SKM-1 treated with dmso at 0.1 percent for 144 hours (cell line): Measurements from ENCODE around the gene FAM222B.

Experiments used
- DNase-seq: peaks from one replicate; lab custom pipeline; 2025; ENCODE audit not compliant: unreplicated experiment; lab: John Stamatoyannopoulos, UW

Gene FAM222B

DNA sequence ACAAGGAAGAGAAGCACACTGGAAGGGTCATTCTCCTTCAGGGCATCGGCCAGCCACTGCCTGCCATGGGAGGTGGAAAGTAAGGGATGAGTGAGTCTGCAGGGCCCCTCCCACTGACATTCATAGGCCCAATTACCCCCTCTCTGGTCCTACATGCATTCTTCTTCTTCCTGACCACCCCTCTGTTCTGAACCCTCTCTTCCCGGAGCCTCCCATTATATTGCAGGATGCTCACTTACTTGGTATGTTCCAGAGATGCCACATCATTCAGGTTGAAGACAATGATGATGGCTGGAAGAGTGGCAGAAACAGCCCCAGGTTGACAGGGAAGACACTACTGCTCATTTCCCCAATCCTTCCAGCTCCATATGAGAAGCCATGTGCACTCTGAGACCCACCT lies 127.4 kb downstream of the FAM222B start:
- DNase-seq, result no peak

DNA sequence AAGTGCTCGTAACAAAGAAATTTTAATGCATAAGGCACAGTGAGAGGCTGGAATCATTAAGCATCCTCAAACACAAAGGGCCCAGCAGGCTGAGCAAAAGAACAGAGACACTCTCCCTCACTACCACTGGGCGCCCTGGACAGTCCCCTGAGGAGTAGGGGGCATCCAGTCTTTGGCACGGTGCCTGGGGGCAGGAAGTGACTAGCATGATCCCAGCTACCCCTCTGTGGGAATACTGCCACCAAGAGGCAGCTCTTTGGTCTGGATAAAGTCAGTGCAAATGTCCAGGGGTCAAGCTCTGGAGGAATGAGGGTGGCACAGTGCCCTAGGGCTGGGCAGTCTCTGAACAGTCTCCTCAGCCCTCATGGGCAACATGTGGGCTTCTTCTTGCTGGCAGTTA lies 128.3 kb downstream of the FAM222B start:
- DNase-seq, result no peak

DNA sequence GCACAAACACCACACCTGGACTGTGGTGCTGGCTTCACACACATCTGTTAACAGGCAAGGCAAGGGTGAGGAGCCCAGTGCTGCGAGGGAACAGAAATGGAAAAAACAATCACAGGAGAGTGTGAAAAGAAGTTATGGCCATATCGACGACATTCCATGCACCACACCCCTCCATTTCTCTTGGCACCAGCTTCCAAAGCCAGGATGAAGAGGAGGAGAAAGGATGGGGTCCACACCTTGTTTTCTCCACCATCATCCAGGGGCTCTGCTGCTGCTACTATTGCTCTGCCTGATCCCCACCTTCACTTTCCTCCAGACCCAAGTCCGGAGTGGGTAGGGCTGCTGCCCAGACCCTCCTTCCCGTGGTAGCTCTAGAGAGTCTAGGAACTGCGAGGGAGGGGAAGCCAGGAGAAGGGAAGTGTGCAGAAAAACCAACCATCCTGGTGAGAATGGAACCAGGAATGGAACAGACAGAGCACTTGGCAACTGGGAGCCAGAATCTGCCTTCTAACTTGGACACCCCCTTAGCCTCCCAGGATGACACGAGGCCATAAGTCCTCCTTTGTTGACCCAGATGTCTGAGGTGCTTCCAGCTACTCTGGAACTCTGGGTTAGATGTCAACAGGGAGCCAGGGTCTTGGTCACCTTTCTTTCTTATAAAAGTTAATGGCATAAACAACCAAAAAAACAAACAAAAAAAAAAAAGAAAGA lies 129.7 kb downstream of the FAM222B start:
- DNase-seq, result no peak

DNA sequence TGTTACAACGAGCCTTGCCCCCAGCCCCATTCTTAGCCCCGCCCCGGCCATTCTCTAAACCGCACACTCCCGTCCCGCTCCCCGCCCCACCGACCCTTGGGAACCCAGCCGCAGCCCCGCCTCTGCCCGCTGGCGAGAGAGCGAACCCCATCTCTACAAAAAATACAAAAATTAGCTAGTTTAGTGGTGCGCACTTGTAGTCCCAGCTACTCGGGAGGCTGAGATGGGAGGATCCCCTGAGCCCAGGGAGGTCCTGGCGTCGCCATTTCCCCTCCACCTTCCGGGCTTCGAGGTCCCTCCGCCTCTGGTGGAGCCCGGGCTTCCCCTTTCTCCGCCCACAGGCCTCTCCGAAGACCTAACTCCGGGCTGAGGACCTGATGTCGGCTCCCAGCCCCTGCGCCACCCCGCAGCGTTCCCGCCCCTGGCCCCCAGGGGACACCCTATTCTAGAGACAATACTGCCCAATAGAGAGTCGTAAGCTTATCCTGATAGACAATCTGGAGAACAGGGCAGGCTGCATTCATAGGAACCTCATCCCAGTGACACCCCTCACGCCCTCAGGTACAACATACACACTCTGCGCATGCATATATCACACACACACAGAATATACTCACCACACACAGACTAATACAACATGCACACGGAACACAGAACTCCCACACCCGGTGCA lies 130.4 kb downstream of the FAM222B start:
- DNase-seq, result no peak

DNA sequence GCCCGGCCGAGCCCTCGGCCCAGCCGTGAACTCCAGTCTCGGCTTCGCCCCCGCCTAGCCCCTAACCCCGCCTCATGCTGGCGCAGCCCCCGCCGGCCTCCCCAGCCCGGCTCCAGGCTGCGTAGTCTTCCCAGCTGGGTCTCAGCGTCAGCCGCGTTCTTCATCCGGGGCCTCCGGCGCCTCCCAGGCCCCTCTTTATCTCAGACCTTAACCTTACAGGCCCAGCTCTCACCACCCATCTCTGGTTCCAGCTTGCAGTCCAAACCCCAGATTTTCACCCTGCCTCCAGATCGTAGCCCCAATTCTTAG lies 130.9 kb downstream of the FAM222B start, which contains the start of gene PROCA1:
Gene PROCA1, minus strand, starts transcription at position 166 of the 309 bp plus-strand sequence. CDS start 228 bp downstream, outside the sequence.
- DNase-seq, result no peak

DNA sequence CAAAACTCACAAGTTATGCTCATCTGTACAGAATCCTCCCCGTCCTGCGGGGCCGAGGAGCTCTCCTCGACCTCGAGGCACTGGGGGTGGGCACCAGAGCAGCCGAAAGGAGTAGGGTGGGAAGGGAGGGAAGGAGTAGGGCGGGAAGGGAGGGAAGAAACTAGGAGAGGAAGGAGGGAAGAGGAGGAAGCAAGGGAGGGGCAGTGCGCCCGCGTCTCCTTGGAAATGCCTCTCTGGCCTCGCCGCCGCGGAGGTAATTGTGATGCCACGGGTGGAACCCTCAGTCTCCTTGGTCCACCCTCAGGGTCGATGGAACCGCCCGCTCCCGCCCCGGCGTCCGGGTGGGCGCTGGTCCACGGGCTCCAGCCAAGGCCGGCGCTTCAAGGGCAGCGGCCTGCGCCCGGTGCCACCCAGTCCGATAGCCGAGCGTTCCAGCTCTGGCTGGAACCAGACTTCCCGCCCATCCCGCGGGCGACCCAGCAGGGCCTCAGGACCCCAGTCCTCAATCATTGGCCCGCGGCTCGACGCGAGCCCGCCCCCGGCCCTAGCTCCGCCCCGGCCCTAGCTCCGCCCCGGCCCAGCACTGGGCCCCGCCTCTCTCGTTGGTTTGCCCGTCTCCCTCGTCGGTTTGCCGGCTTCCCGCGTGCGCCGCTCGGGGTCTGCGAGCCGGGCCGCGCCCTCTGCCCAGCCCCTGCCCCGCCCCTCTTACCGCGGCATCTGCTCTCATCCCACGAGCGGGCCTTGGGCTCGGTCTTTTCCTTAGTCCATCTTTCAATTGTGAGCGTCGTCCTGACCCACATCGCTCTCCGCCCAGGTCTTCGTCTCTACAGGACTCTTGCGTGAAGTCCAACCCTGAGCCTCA lies 131.5 kb downstream of the FAM222B start:
- peak; percentile 65 for DNase-seq

DNA sequence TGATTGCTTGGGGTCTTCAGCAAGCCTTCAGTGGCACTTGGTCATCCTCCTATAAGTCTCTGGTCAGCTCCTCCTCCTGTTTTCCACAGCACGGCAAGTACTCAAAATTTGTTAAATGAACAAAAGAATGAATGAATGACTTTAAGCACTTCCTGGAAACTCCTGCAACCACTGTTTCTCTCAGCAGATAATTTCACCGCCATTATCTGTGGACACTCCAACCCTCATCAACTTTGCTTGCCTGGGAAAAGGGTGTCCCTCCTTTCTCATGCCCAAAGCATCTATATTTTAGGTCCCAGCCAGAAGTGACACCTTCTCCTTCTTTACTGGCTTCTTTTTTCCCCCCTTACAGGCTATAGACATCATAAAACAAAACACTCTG lies 135.3 kb downstream of the FAM222B start:
- DNase-seq, result no peak

DNA sequence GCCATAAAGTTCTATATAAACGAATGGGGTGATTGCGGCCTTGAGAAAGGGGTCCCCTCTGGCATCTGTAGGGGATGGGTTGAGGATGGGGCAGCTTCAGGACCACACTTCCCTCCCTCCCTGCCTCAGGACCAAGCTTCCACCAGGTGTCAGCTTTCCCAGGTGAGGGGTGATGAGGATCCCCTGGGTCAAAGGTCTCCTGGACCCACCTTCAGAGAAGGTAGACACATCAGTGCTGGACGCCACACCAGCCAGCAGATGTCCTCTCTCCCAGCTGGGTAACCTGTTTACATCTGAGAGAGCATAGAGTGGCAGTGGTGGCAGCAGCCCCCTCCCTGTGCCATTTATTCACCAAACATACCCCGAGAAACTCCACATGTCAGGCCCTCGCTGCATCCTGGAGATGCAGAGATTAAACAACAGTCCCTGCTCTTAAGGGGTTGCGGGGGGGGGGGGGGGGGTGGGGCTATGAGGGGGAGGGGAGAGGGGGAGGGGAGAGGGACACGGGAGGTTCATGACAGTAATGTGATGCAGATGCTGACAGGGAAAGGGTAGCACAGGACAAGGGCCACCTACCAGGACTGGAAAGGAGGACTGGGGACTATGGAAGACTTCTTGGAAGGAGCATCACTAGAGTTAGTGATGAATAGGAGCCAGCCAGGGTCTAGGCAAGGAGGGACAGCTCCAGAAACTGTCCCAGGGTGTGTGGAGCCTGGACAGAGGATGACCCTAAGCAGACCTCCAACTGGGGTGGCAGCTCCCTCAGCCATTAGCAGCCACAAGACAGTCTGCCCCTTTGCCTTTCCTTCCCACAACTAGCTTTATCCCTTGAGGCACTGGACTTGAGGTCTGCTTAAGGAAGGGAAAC lies 135.9 kb downstream of the FAM222B start:
- DNase-seq, result no peak
